Pons (tissue), 1 donor: Measurements from ENCODE around the gene POLR2L.
A peak's percentile ranks its signal among the peaks of the same experiment; 100 is the strongest.

Experiments used
- DNase-seq: peaks from one replicate; pipeline ENCODE4 v3.0.0-alpha.2; 2016; ENCODE audit warnings: low spot score

Gene POLR2L

DNA sequence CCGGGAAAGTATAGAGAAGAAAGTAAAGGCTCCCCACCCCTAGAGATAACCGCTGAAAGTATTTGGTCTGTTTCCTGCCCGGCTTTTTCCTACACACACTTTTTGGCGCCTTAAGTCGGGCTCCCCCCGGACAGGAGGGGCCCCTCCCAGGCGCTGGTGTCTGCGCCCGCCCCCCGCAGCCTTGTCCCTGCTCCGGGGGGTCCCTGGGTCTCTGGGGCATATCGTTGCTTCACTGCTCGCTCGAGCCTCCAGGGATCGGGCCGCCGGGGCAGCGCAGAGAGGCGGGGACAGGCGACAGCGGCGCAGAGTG is 15.5 kb downstream of the POLR2L start:
- DNase-seq: no peak

DNA sequence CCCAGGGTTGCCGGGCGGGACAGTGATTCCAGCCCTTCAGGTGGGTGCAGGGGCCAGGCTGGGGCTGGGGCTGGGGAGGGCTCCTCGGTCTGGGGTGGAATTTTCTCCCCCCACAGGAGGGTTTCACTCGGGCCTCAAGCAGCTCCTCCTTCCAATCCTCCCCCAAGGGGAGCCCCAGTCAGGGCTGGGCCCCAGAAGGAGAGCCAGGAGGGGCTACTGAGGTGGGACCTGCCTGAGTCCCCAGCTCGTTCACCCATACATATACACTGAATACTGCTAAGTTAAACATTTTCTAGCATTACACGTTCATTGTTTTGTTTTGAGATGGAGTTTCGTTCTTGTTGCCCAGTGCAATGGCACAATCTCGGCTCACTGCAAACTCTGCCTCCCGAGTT is 16.1 kb downstream of the POLR2L start:
- no peak for DNase-seq

DNA sequence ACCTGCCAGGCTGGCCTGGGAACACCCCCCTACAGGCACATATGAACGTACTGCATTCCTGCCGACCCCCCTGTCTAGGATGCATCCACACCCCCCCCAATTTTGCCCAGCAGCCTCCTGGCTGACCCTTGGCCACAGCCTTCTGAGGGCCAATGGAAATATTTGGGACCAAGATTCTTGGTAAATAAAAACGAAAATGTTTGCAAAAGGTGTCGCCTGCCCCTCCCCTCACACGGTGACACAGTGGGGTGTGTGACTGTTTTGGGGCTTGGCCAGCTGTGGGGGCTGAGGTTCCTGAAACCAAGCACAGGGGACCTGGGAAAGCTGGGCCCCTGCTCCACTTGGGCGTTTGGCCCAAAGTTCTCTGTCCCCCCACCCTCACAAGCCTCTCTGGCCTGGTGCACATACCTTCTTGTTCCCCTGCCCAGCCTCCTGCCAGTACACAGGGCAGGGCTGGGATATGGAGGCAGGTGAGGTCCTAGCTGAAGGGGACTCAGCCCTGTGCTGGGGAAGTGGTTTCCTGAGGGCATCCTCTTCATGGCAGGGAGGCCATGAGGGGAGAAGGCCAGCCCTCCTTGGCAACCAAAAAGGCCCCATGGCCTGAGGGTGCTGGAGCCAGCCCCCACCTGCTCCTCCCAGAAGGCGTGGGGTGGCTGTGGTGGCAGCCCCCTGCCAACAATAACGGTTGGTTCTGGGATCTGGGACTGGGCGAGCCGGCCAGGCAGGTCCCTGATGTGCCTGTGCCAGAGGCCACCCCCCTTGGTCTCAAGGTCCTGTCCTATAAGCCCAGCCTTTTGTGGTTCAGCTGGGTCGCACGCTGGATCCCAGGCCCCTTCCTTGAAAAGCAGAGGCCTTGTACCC is 16.7 kb downstream of the POLR2L start:
- DNase-seq: no peak

DNA sequence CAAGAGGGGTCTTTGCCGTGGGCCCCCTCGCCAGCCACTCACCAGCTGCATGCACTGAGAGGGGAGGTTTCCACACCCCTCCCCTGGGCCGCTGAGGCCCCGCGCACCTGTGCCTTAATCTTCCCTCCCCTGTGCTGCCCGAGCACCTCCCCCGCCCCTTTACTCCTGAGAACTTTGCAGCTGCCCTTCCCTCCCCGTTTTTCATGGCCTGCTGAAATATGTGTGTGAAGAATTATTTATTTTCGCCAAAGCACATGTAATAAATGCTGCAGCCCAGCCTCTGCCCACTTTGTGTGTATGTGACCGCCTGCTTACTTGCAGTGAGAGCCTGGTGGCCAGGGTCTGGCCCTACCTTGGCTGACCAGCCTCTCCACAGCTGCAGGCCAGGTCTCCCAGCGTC is 17.4 kb downstream of the POLR2L start:
- DNase-seq: no peak

DNA sequence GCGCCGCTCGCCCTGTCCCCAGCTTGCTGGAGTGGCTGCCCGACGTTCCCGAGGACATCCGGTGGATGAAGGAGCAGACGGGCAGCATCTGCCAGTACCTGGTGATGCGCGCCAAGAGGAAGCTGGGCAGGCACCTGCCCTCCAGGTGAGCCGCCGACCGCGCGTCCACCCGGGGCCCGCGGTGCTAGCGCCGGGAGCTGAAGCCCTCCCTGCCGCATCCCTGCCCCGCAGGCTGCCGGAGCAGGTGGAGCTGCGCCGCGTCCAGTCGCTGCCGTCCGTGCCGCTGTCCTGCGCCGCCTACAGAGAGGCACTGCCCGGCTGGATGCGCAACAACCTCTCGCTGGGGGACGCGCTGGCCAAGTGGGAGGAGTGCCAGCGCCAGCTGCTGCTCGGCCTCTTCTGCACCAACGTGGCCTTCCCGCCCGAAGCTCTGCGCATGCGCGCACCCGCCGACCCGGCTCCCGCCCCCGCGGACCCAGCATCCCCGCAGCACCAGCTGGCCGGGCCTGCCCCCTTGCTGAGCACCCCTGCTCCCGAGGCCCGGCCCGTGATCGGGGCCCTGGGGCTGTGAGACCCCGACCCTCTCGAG is 17.9 kb downstream of the POLR2L start:
- no peak for DNase-seq

DNA sequence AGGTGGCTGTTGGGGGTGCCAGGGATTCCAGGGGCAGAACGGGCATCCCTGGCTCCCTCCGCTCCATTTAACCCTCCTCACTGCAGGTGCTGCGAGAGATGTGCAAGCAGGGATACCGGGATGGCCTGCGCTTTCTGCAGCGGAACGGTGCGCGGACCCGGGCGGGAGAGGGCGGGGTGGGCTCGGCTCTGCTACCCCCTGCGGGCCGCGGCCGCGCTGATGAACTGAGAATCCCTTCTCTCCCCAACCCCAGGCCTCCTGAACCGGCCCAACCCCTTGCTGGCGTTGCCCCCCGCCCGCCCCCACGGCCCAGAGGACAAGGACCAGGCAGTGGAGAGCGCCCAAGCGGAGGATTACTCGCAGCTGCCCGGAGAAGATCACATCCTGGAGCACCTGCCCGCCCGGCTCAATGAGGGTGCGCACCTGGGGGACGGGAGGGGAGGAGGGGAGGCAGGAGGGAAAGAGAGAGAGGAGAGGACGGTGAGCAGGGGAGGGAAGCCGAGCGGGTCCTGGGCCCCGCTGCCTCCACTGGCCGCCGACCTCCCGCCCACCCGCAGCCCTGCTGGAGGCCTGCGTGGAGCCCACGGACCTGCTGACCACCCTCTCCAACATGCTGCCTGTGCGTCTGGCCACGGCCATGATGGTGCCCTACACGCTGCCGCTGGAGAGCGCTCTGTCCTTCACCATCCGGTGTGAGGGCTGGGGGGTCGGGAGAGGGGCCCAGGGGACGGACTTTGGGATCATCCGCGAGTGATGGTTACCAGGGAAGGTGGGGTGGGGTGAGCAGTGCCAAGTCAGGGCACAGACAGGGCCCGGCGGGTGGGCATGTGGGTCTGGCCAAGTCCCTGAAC is 18.7 kb downstream of the POLR2L start:
- no peak for DNase-seq

DNA sequence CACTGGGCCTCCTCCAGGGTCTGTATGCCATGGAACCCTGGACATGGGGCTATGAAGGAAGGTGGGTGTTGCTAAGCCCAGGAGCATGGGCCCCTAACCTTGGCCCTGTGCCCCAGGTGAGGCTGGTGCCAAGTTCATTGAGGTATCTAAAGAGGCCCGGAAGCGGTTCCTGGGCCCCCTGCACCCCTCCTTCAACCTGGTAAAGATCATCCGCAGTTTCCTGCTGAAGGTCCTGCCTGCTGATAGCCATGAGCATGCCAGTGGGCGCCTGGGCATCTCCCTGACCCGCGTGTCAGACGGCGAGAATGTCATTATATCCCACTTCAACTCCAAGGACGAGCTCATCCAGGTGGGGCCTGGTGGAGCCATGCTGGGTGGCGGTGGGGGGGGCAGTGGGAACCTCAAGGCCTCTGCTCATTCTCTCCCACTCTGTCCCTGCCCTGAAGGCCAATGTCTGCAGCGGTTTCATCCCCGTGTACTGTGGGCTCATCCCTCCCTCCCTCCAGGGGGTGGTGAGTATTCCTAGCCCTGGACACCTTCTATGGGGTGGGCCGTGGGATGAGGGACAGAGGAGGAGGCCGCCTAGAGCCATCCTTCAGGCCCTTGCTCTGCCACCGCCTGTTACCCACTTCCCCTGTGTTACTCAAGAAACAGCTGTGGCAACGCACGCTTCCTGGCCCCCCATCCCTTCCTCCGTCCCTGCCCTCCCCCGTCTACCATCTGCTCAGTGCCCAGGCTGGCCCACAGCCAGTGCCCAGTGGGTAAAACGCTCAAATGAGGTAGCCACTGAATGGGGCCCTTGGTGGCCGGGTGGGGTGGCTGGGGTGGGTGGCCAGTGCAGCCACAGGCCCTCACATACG is 20.6 kb downstream of the POLR2L start:
- no peak for DNase-seq

DNA sequence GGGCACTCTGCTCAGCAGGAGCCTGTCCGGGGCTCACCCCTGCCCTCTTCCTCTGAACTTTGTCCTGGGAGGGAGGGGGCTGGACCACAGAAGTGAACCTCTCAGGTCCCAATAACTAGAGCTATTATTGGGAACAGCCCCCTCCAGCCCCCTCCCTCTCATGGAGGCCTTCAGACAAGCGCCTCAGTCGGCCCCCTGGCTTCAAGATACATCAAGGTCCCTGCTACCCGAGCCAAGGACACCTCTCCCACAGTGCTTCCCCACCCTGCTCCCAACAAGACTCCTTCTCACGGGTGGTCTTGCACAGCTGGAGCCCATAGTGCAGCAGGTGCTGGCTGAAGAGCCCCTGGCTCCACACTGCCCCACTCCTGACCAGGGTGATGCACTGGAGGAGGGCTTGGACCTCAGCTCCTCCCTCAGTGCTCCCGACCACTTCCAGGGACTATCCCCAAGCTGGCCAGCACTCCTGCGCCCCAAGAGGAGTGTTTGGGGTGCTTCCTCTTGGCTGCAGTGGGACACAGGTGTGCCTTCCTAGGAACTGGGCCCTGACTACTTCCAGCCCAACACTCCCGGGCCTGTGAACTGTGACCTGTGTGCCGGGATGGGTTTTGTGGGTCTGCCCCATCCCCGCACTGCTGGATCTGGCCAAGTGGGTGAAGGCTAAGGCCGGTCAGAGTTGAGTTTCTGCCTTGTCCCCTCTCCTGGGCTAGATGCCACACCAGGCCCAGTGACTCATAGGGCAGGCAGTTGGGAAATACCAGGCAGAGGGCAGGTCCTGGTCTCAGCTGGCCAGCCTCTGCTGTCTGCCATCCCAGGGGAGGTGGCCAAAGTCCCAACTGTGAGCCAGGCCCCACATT is 21.4 kb downstream of the POLR2L start:
- no peak for DNase-seq

DNA sequence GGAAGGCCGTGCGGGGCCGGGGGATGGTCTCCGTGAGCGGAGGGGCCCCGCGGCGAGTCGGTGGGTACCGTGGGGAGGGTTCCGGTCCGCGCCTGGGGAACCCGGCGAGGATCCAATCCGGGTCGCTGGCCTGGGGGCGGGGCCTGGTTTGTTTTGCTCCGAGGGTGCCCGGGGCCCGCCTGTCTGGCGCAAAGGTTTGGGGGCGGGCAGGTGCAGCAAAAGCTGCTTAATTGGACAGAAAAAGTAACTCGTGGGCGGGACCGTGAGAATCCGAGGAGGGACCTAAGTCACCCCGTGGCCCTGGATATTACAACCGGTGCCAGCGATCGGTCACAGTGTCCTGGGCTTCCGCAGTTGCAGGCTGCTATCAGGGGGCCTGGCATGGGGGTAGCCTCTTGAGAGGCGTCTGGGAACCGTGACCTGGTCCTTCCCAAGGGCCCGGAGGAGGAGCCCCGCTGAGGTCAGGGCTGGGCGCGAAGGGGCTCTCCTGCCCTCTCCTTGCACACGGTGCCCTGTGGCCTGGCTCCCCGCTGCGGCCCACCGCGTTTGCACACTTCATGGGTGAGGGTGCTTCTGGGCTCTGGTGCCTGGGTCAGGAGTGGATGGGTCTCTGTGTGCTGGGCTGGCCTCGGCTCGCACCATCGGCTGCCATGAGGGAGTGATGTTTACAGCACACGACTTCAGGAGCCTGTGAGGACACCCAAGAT is 22.2 kb downstream of the POLR2L start:
- peak; percentile 54 for DNase-seq

DNA sequence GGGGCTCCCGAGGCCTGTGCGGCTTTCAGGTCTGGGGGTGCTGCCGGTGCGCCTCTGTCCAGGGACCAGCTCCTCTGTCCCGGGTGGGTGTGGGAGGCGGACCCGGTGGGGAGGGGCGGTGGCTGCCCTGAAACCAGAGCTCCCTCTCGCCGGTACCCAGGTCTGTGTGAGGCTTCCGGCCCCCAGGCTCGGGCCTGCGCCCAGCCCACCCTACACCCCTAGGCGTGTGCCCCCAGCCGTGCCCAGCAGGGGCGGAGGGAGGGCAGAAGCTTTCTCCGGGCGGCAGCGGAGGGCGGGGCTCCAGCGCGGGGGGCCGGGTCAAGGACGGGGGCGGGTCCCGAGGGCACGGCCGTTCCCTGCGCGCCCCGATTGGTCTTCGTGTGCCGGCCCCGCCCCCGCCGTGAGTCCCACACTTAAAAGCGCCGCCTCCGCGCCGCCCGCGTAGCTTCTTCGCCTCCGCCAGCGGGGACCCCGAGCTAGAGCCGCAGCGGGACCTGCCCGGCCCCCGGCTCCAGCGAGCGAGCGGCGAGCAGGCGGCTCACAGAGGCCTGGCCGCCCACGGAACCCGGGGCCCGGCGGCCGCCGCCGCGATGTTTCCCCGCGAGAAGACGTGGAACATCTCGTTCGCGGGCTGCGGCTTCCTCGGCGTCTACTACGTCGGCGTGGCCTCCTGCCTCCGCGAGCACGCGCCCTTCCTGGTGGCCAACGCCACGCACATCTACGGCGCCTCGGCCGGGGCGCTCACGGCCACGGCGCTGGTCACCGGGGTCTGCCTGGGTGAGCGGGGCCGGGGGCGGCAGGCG is 23.0 kb downstream of the POLR2L start:
- peak; percentile 84 for DNase-seq

DNA sequence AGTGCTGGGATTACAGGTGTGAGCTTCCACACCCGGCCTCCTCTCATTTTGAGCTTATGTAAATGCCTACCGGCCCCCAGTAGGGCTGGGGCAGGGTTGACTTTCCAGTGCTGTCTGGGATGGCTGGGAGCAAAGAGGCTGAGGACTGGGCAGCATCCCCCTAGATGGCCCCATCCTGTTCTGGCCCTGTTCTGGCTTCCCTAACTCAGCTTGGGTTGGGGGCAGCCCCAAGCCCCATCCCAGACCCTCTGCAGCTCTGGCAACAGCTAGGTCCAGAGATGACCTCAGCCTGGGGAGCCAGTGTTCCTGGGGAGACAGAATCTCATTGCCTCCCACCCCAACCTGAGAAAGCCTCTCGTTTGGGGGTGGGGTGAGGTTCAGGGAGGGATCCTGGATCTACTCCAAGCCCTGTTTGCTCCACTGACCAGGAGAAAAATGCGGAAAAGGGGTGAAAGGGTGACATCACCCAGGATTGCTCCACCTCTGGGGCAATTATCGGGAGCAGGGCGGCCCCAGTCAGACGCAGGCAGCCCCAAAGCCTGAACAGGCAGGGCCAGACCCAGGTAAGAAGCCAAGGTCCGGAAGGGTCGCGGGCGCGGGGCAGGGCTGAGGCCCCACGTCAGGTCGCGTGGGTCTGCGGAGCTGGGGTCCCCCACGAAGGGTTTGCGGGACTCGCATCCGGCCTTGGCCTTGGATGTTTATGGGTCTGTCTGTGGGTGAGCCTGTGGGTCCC is 23.8 kb downstream of the POLR2L start, which contains the start of gene PNPLA2:
PNPLA2 (plus strand) TSS at position 519 of the 733 bp plus-strand sequence. CDS start 805 bp downstream, outside the sequence.
- DNase-seq: no peak

DNA sequence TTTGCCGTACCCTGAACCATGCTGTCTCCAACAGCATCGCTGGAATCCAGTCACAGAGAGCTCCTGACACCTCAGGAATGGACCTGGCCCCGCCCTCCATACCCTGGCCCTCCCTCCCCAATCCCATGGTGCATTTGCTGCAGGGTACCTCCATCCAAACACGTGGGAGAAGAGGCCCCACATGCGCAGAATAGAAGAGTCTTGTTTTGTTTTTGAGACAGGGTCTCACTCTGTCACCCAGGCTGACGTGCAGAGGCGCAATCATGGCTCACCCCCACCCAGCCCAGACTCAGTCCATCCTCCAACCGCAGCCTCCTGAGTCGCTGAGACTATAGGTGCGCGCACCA is 25.9 kb downstream of the POLR2L start:
- no peak for DNase-seq

DNA sequence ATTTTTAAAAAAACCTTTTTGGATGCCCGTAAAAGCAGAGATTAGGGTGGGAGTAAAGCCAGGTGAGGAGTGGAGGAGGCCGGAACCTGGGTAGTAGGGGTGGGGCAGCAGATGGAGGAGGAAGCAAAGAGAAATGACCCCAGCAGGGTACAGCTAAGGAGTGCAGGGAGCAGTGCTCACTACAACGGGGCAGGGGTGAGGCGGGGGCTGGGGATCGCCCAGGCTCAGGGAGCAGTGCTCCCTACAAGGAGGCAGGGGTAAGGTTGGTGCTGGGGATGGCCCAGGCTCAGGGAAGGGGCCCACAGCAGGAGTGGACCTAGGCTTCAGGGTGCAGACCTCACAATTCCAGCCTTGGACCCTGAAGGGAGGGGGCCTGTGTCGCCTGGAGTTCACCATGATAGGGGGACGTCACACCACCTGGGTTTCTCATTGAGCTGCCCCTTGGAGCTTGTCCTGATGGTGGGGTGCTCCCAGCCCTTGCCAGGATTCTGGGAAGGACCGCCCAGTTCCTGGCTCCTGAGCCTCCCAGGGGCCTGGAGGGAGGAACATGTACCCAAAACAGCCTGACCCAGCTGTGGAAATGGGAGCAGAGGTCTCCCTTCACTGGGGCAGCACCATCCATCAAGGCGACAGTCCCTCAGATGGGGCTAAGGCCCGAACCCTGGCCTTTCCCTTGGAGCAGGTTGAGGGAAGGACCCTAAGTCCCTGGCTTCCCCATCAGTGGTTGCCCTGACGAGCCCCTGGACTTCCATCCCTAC is 26.5 kb downstream of the POLR2L start:
- DNase-seq: no peak

DNA sequence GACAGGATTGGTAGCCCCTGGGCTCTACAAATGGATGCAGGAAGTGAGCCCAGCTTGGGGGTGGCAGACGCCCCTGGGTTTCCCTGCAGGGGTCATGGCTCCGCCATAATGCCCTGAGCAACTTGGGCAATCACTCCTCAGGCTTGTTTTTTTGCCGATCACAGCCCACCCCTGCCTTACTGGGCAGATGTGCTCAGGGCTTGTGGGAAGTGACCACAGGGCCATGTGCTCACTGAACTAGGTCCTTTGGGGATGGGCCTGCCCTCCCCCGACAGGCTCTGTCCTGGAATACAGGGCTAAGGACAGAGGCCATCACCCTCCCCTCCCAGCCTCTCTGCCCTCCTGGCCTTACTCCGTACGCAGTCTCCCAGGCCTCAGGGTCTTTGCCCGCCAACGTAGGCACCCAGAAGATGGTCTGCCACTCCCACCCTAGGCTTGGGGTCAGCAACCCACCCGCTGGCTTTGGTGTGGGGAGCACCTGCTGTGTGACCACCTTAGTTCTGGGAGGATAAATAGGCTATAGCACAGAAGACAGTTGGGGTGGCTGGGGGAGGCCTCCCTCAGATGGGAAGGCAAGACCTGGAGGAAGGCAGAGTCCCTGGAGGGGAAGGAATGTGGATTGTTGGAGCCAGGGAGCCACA is 28.8 kb downstream of the POLR2L start:
- DNase-seq: no peak

DNA sequence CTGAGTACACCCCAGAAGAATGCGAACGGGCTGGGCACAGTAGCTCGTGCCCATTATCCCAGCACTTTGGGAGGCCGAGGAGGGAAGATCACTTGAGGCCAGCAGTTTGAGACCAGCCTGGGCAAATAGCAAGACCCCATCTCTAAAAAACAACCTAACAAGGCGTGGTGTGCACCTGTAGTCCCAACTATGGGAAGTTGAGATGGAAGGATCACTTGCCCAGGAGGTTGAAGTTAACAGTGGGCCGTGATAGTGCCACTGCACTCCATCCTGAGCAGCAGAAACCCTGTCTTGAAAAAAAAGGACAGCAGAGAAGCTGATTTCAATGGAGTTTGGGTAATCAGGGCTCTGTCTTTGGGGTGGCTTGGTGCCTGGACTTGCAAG is 29.3 kb downstream of the POLR2L start:
- no peak for DNase-seq

DNA sequence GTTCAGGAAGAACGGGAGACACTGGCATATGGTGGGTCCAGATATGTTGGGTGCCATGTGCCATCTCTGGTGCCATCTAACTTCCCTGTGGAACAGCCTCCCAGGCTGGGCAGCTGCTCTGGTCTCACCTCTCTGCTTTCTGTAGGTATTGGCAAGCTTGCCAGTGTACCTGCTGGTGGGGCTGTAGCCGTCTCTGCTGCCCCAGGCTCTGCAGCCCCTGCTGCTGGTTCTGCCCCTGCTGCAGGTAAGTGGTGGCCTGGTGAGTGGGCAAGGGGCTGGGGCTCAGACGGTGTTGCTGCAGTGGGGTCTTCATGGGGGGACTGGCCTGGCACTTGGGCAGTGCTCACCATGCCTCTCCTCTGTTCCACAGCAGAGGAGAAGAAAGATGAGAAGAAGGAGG is 29.9 kb downstream of the POLR2L start:
- DNase-seq: no peak

DNA sequence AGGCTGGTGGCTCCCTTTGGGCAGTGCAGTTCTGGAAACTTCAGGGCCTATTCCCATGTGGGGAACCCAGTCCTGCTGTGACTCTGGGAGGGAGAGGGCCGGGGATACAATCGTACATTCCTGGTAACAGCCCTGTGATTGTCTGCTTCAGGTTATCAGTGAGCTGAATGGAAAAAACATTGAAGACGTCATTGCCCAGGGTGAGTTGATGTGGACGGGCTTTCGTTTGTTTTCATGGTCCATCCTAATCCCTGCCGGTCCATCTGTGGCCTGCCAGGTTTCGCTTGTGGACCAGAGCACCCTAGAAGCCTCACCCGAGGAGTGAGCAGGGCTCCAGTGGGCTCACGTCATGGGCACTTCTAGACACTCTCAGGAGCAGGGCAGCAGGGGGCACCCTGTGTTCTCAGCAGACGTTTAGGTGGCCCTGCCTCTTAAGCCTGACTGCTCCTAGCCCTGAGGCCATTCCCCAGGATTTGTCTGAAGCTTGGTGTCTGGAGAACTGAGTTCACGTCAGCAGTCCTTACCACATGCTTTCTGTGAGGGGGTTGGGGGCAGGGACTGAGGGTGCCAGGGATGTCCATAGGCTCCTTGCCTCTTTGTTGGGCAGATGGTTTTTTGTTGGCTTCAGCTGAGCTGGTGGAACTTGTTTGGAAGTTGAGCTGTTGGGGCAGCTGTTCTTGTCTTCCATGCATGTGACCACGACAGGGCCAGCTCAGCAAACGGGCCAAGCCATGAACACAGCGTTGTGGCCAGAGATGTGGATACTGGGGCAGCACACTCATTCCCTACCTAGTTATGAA is 30.7 kb downstream of the POLR2L start:
- DNase-seq: no peak
